Vagina (tissue), 2 donors: Measurements from ENCODE around the gene ZNF726.

Experiments used
- CTCF ChIP-seq, 3 experiments: fragments of 450-650 bp in 2 of 3; fragments of 200-600 bp in 1 of 3; sonication (generic) in 1 of 3; IDR thresholded peaks; one replicate each; pipeline ENCODE4 v1.5.1; 2017 to 2019; ENCODE audit warnings: antibody characterized with exemption in 3 of 3, mild to moderate bottlenecking in 2 of 3, moderate library complexity in 2 of 3
- POLR2A ChIP-seq, 2 donors: fragments of 450-650 bp; IDR thresholded peaks; one replicate each; pipeline ENCODE4 v1.6.1; 2017; ENCODE audit warnings: antibody characterized with exemption in 2 of 2, mild to moderate bottlenecking in 2 of 2, moderate library complexity in 2 of 2

GRCh38 chr19:23872282-23872919 lies 42.3 kb upstream of the ZNF726 start:
- TF ChIP-seq CTCF (IDR thresholded peaks at IDR 0.05) (no peak), POLR2A (IDR thresholded peaks at IDR 0.05) (no peak)
